ENCODE data around the gene POLE4. TPM values are rescaled to one million over a fixed set of nuclear protein-coding genes. Genes with fewer than 3 reads are reported as not detected.

The POLE4 gene
- total RNA-seq, 2 experiments from 2014 or later: 48.4 to 48.9 TPM

GRCh38 chr2:75010571-75010970, 52.1 kb downstream of the POLE4 start:
- intact Hi-C loops (cut with micrococcal nuclease): no loop called here
- no peak for TF ChIP-seq CTCF (IDR thresholded peaks at IDR 0.05)

DNA sequence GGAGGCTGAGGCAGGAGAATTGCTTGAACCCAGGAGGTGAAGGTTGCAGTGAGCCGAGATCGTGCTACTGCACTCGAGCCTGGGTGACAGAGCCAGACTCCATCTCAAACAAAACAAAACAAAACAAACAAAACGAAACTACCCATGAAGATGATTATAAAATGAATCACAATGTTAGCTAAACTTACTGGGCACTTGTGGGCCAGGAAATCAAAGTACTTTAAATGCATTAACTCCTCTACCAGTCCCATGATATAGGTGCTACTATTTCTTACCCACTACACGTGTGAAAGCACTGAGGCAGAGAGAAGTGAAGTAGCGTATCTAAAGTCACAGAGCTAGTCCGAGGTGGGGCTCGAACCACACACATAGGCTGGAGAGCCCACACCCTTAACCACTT, 53.6 kb downstream of the POLE4 start:
- Mint-ChIP-seq H3K4me1 (ENCODE audit: low read depth) (no peaks in the 10 kb centered on the region), H3K4me3 (no peak overlapping the region), H3K36me3 (ENCODE audit: low read depth) (peaks cover 6% of the 10 kb centered on the region), H3K27me3 (no peaks in the 10 kb centered on the region), H3K27ac (no peak overlapping the region), H3K9me3 (peaks cover 2% of the 10 kb centered on the region)
- ATAC-seq (no peak), DNase-seq (no peak)
- POLR2A ChIA-PET: interaction anchor here (0.6 kb wide), 1 partner anchor 417 kb away, joined by 3 read pairs; no protein-coding TSS in a partner anchor
- CTCF ChIA-PET: interaction anchor here (1.1 kb wide), 1 partner anchor 44 kb away, joined by 3 read pairs; no protein-coding TSS in a partner anchor
- TF ChIP-seq CTCF (IDR thresholded peaks at IDR 0.05): no peak
- intact Hi-C loops (cut with micrococcal nuclease): no loop called here

More at GRCh38 chr2:75010571-75010970, 52.1 kb downstream of the POLE4 start:
- CTCF ChIA-PET: no interaction called here
- H3K27me3 Mint-ChIP-seq: no peaks in the 10 kb centered on the region
- POLR2A ChIA-PET: no interaction called here
- H3K27ac Mint-ChIP-seq: no peak overlapping the region
- DNase-seq (no peak), ATAC-seq (no peak)
- no peak overlapping the region for H3K4me3 Mint-ChIP-seq
- peaks cover 2% of the 10 kb centered on the region for H3K9me3 Mint-ChIP-seq
- H3K36me3 Mint-ChIP-seq (ENCODE audit: low read depth): peaks cover 7% of the 10 kb centered on the region
- no peaks in the 10 kb centered on the region for H3K4me1 Mint-ChIP-seq (ENCODE audit: low read depth)

DNA sequence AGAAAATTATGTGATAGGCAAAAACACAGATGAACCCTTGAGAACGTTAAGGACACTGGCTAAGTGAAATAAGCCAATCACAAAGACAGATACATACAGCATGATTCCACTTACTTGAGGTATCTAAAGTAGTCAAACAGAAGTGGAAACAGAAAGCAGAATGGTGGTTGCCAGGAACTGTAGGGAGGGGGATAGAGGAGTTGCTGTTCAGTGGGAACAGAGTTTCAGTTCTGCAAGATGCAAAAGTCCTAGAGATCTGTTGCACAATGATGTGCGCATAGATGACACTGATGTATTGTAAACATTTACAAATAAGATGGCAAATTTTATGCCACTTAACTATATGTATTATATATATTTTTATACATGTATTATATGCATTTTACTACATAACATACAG, 59.7 kb downstream of the POLE4 start:
- peaks cover 2% of the 10 kb centered on the region for H3K9me3 Mint-ChIP-seq
- H3K4me3 Mint-ChIP-seq: no peak overlapping the region
- no peaks in the 10 kb centered on the region for H3K27me3 Mint-ChIP-seq
- ATAC-seq: no peak
- no peak for TF ChIP-seq CTCF (IDR thresholded peaks at IDR 0.05)
- H3K27ac Mint-ChIP-seq: no peak overlapping the region
- CTCF ChIA-PET: no interaction called here
- POLR2A ChIA-PET: no interaction called here
- no peaks in the 10 kb centered on the region for H3K36me3 Mint-ChIP-seq (ENCODE audit: low read depth)
- intact Hi-C loops (cut with micrococcal nuclease): no loop called here
- DNase-seq: no peak
- no peaks in the 10 kb centered on the region for H3K4me1 Mint-ChIP-seq (ENCODE audit: low read depth)

Other genes with a start within 250 kb of the POLE4 start
- 100 to 1,000 TPM; 121 to 124 TPM for gene HK2, start 124.5 kb upstream of the POLE4 start, total RNA-seq
- not detected for gene TACR1, start 240.9 kb downstream of the POLE4 start, total RNA-seq